Iris pigment epithelial cell (primary cell): Measurements from ENCODE around the gene PLAAT3.
A peak's percentile ranks its signal among the peaks of the same experiment; 100 is the strongest.
"Not testable (repeated sequence)": the region's sequence is repeated elsewhere in the genome, so short reads cannot be mapped to it uniquely, and the experiment has no call there.

Source experiments
- DNase-seq: peaks from one replicate; pipeline ENCODE4 v3.0.0-alpha.2; 2011; ENCODE audit warnings: low read depth

PLAAT3 gene

GRCh38 chr11:63614136-63614671 is at the start of gene PLAAT3:
PLAAT3 (minus strand) TSS chr11:63614433; CDS start chr11:63614014, 419 bp downstream.
- peak; percentile 45 for DNase-seq

GRCh38 chr11:63663809-63664208 is 49.6 kb upstream of the PLAAT3 start:
- peak; percentile 87 for DNase-seq

DNA sequence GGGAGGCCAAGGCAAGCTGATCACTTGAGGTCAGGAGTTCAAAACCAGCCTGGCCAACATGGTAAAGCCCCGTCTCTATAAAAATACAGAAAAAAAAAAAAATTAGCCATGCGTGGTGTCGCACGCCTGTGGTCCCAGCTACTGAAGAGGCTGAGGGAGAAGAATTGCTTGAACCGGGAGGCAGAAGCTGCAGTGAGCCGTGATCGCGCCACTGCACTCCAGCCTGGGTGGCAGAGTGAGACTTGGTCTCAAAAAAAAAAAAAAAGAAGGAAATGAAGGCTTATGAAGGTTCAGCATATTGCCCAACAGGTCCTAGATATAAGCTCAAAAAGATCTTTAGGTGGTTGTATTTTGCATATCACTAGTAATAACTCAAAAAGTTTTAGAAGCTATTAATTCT is 46.7 kb upstream of the PLAAT3 start:
- DNase-seq: no peak

- DNase-seq: no peak
These were observed 38.4 kb upstream of the PLAAT3 start for GRCh38 chr11:63652671-63653070.

DNA sequence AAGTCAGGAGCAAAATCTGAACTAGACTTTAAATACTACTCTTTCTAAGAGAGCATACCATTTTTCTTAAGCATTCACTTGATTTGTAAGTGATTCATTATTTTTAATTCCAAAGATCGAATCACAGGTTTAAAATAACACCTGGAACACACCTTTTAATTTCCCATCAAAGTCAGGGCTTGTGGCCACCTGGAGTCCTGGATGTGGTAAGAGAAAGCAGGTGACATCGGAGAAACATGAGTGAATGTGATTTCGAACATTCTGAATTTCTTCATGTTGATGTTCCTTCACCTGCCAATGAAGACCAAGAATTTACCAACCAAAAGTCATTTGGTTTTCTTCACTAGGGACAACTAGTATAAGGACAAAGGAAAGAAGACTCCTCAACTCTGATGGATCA is 29.0 kb upstream of the PLAAT3 start:
- DNase-seq: no peak

DNA sequence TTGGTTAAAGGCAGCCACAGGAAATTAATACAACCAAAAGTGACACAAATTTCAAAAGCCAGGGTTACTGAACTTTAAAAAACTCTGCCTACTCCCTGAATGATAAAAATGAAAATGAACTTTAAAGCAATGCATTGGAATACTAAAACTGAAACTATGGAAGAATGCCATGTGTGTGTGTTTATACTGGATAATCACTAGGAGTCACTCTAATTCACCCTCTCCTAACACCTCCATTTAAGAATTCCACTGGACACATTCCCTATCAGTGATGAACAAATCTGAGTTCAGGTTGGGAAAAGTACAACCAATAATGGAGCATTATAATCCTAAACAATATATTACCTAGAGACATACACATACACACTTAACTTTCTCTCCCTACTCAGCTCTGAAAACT is 27.5 kb upstream of the PLAAT3 start:
- no peak for DNase-seq

GRCh38 chr11:63639199-63639832 is 25.1 kb upstream of the PLAAT3 start:
- peak; percentile 25 for DNase-seq

DNA sequence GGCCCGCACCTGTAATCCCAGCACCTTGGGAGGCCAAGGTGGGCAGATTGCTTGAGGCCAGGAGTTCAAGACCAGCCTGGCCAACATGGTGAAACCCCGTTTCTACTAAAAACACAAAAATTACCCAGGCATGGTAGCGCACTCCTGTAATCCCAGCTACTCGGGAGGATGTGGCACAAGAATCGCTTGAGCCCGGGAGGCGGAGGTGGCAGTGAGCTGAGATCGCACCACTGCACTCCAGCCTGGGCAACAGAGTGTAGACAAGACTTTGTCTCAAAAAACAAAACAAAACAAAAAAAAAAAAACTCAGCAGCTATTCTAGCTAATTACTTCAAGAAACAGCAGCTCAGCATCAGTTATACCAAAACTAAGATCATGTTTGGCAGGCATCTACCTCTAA is 24.2 kb upstream of the PLAAT3 start:
- DNase-seq: not testable (repeated sequence)

GRCh38 chr11:63635762-63636465 is 21.7 kb upstream of the PLAAT3 start:
- peak; percentile 52 for DNase-seq

- no peak for DNase-seq
These were observed 15.2 kb upstream of the PLAAT3 start for GRCh38 chr11:63629426-63629825.

- DNase-seq: no peak
These were observed 9.4 kb upstream of the PLAAT3 start for GRCh38 chr11:63623513-63624140.

- DNase-seq: no peak
These were observed 8.1 kb upstream of the PLAAT3 start for GRCh38 chr11:63622323-63622722.

- DNase-seq: no peak
These were observed 6.8 kb upstream of the PLAAT3 start for GRCh38 chr11:63621071-63621470.

DNA sequence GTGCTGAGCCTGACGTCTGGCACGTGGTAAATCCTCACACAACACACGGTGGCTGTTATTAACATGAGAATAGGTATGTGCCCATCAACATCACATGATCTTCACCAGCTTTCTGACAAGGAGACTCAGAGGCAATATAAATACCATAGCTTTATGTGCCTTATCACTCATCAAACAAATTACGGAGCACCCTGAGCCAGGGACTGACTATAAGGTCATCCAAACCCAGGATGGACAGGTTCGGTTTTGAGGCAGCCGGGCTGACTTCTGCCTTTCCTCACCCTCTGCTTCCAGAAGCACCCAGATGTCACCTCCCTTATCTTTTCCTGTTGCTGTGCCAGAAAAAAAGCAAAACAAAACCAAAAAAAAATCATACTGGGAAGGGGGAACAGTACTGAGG is 5.7 kb upstream of the PLAAT3 start:
- DNase-seq: no peak

DNA sequence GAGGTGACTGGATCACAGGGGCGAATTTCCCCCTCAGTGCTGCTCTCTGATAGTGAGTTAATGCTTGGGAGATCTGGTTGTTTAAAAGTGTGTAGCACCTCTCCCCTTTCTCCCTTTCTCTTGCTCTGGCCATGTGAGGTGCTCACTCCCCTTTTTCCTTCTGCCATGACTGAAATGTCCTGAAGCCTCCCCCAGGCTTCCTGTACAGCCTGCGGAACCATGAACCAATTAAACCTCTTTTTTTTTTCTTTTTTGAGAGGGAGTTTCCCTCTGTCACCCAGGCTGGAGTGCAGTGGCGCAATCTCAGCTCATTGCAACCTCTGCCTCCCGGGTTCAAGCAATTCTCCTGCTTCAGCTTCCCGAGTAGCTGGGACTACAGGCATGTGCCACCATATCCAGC is 3.5 kb upstream of the PLAAT3 start:
- DNase-seq: not testable (repeated sequence)

DNA sequence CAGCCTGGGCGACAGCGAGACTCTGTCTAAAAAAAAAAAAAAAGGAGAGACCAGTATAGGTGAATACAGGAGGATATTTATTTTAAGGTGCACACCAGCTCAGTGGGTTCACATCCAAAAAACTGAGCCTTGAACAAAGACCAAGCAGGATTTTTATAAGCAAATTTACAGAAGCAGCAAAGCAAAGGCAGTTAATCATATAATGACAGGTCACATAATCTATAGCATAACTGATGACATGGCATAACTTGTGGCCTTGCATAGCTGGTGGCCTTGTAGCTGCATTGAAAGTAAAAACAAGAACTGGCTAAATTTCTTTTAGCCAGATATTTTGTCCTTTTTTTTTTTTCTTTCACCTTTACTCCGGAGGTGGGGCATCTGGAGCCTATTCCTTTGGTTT is 2.7 kb upstream of the PLAAT3 start:
- DNase-seq: no peak

GRCh38 chr11:63613517-63614135 is 607 bp downstream of the PLAAT3 start:
- no peak for DNase-seq

DNA sequence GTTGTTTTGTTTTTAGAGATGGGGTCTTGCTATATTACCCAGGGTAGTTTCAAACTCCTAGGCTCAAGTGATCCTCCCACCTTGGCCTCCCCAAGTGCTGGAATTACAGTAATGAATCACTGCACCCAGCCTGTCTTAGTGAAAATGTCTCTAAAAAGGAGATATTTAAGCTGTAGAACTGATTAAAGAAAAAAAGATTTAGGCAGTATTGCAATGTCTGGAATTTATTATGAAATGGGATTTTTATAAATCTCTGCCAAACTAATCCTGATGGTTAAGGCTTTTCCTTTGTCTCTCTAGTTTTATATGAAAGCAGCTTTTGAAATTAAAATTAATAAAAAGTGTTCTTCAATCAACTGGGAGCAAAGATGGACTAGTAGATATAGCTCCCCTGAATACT is 2.1 kb downstream of the PLAAT3 start:
- DNase-seq: no peak

- no peak for DNase-seq
These were observed 2.9 kb downstream of the PLAAT3 start for GRCh38 chr11:63611395-63611747.

DNA sequence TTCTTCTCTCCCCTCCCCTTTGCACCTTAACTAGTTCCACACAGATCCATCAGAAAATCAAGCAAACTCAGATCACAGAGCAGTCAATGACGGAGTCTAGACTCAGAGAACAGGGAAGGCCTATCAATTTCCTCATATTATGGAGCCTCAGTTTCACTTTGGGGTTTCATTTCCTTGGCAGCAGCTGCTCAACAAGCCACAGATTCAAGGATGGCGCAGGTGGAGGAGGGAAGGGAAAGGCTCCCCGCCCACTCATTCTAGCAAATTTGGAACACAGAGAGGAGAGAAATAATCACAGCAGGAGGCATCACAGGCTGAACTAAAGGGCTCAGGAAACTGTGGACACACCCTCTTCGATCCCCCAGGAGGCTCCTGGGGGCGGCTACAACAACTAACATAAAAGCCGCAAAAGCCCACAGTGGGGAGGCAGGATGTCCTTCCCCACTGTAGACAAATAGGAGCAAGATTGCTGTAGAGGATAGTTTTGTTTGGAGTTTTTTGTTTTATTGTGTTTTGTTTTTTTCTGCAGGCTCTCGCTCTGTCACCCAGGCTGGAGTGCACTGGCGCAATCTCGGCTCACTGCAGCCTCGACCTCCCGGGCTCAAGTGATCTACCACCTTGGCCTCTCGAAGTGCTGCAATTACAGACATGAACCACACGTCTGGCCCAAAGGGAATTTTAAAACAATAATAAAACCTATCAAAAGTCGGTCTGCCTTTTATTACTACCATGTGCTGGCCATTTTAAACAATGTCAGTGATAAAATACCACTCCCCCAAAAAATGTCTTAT is 3.4 kb downstream of the PLAAT3 start:
- DNase-seq: no peak

DNA sequence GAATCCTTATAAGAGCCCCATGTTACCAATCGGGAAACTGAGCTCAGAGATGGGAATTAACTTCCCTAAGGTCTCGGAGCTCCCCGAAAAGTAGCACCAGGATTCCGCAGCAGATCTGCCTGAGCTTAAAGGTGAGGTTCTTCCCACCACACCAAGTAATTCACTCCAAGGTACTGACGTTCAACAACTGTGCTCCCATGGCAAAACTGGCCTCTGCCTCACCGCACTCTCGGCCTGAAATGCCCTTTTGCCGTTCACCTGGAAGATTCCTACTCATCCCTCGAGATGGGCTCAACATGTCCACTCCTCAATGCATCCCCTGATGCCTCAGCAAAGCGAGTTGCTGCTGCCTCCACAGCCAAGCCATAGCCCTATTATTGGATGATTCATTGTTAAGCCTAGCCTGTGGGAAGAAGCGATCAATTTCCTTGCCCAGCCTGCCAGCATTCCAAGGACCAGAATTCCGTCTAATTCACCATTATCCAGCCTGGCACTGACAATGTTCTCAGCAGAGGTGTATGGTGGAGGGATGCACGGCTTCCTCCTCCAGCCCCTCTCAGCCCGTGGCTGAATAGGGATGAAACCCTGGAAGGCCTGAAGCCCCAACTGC is 4.2 kb downstream of the PLAAT3 start:
- DNase-seq: no peak

GRCh38 chr11:63609536-63609935 is 4.7 kb downstream of the PLAAT3 start:
- DNase-seq: no peak
